ENCODE data around the gene WASHC4.
"Not testable (repeated sequence)": the region's sequence is repeated elsewhere in the genome, so short reads cannot be mapped to it uniquely, and the experiment has no call there.

DNA sequence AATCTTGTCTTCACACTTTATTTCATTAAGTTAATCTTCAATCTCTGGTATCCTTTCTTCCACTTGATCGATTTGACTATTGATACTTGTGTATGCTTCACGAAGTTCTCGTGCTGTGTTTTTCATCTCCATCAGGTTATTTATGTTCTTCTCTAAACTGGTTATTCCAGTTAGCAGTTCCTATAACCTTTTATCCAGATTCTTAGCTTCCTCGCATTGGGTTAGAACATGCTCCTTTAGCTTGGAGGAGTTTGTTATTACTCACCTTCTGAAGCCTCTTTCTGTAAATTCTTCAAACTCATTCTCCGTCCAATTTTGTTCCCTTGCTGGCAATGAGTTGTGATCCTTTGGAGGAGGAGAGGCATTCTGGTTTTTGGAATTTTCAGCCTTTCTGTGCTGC lies 76.4 kb downstream of the WASHC4 start:
- TF ChIP-seq, protein P1, sequence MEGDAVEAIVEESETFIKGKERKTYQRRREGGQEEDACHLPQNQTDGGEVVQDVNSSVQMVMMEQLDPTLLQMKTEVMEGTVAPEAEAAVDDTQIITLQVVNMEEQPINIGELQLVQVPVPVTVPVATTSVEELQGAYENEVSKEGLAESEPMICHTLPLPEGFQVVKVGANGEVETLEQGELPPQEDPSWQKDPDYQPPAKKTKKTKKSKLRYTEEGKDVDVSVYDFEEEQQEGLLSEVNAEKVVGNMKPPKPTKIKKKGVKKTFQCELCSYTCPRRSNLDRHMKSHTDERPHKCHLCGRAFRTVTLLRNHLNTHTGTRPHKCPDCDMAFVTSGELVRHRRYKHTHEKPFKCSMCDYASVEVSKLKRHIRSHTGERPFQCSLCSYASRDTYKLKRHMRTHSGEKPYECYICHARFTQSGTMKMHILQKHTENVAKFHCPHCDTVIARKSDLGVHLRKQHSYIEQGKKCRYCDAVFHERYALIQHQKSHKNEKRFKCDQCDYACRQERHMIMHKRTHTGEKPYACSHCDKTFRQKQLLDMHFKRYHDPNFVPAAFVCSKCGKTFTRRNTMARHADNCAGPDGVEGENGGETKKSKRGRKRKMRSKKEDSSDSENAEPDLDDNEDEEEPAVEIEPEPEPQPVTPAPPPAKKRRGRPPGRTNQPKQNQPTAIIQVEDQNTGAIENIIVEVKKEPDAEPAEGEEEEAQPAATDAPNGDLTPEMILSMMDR (IDR thresholded peaks at IDR 0.05; ENCODE audit: extremely low read depth in 1 of 2, insufficient read depth in 1 of 2, low read depth in 1 of 2, low read length in 2 of 2), result not testable (repeated sequence)
- not testable (repeated sequence) for TF ChIP-seq POLR2A (IDR thresholded peaks at IDR 0.05; ENCODE audit: low read depth, low read length); JUN (IDR thresholded peaks at IDR 0.05; ENCODE audit: borderline replicate concordance, insufficient read depth, insufficient read length, low read depth); EZH2 (IDR thresholded peaks at IDR 0.05; ENCODE audit: borderline replicate concordance, low read depth, low read length, severe bottlenecking)
